HG03571 (cell line): Measurements from ENCODE around the gene TAL1.

ENCODE experiments used
- ATAC-seq: cut with Tn5 transposase; IDR thresholded peaks from one replicate; pipeline ENCODE4 v1.9.1; 2021; ENCODE audit not compliant: unreplicated experiment

The TAL1 gene

GRCh38 chr1:47229886-47230691, 1.9 kb downstream of the TAL1 start:
- no peak for ATAC-seq

- ATAC-seq, result no peak
Measured at GRCh38 chr1:47229031-47229885, 2.8 kb downstream of the TAL1 start.

DNA sequence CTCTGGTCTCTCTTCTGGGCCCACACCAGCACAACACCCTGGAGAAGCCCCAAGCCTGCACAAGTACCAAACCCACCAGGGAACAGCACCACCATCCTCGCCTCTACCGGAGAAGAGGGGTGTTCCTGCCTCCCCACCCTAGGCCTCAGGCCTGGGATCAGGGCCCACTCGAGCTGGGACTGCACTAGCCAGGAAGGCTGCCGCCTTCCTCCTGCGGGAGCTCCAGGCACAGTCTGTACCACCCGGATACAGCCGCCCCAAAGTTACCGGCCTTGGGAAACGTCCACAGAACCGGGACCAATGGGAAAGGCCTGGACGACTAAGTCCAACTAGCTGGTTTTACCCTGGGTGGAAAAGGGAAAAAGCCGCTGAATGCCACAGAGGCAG, 3.4 kb downstream of the TAL1 start:
- no peak for ATAC-seq

- no peak for ATAC-seq
Measured at GRCh38 chr1:47227341-47228232, 4.4 kb downstream of the TAL1 start.

GRCh38 chr1:47226839-47227215, 5.2 kb downstream of the TAL1 start:
- ATAC-seq, result no peak

GRCh38 chr1:47226121-47226838, 5.7 kb downstream of the TAL1 start:
- no peak for ATAC-seq

- no peak for ATAC-seq
Measured at GRCh38 chr1:47225430-47226100, 6.5 kb downstream of the TAL1 start.

GRCh38 chr1:47224676-47225399, 7.2 kb downstream of the TAL1 start:
- no peak for ATAC-seq

DNA sequence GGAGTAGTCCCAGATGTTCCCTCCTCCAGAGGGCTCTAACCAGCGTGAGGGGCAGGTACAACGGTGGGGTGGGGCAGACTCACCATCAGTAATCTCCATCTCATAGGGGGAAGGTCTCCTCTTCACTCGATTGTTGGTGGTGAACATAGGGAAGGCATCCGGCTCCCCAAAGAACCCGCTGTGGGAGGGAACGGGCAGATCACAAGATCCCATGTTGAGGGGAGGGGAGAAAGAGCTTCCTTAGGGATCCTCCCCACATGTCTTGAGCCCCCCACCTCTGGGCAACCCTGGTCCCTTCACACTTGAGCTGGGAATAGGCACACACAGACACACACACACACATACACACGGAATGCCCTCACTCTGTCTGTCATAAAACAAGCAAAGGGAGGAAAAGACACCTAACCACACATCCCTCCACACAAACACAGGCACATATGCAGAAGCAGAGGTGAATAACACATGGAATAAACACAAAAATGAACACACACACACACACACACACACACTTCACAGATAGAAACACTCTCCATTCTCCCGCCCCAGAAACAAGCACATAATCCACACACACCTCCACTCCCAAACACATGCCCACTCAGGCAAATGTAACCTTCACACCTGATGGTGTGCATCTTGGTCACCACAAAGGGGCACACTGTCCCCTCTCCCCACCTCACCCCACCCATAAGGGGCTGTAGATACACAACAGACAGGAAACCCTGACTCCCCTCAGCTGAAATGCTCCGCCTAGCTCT, 7.9 kb downstream of the TAL1 start:
- no peak for ATAC-seq

DNA sequence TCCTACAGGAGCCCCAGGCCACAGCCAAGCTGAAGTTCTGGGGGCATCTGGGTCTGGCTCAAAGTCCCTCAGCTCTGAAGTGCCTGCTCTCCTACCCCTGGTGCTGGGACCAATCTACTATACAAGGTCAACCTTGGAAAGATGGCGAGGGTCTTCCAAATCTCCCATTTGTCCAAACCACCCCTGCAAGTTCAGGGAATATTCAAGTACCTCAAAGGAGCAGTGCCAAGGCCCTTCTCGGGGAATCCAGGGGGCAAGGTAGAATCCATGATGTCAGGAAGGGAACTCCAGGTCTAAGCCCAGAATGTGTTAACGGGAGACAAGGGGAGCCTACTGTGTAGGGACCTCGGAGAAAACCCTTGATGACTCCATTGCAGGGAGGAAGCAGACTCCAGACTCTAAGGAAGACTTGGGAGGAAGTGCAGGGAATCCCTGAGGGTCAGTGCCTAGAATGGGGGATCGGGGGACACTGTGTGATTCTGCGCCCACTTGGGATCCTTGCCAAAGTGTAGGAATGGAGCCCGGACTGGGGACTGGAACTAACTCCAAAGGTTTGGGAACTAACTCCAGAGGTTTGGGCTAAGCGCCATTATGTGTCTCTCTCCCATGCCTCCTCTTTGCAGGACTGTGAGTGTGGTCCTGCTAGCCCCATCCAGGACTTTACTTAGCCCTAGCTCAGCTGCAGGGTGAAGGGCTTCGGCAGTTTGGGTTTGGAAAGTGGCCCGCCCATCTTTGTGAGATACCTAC, 8.7 kb downstream of the TAL1 start:
- ATAC-seq, result no peak

GRCh38 chr1:47222476-47222875, 9.5 kb downstream of the TAL1 start:
- ATAC-seq, result no peak

- ATAC-seq, result no peak
Measured at GRCh38 chr1:47219590-47220220, 12.3 kb downstream of the TAL1 start.

GRCh38 chr1:47219001-47219400, 13.0 kb downstream of the TAL1 start:
- ATAC-seq, result no peak

DNA sequence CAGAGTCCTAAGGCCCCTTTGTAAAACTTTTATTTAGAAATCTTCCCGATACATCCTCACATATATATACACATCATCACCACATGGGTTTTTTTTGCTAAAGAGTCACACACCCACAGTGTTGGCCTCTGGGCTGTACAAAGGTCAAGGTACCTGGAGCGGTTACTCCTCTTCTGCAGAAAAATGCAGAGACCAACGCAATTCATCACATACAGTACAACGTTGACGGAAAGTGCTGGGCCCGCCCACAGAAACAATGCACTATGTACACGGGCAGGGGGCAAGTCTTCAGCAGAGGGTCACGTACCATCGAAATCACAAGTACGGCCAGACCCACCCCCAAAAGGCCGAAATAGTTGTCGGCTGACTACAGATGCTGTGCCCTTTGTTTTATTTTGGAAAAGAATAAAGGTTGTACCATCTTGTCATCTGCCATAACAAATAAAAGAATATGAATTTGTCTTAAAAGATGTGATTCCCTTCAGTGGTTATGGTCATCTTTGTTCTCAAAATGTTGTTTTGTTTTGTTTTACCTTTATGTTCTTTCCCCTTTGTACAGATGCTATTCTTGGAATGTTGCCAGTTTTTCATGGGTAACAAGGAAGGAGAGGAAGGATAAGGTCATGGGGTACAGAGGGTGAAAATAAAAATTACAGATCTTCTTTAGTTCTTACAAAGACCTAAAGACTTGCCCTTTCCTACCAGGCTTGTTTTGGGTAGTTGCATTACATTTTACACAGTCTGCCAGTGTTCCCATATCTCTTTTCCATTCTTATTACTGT, 15.6 kb downstream of the TAL1 start:
- ATAC-seq, result no peak

DNA sequence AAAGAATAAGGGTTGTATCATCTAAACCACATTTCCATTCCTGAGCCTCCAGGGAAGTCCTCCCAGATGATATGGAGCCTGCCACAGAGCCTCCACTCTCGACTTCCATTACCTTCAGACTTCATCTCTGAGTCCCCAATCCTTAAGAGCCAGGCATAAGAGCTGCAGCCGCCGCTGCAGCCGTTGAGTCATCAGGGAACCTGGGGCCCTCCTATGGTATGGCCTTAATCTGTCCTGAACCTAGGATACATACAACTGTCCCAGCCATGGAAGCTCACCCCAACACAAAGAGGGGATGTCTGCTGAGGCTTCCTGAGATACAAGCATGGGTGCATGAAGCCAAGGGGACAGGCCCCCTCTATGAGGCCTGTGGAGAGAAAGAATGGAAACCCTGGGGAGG, 16.3 kb downstream of the TAL1 start:
- ATAC-seq, result no peak

- no peak for ATAC-seq
Measured at GRCh38 chr1:47214549-47214948, 17.5 kb downstream of the TAL1 start.
